ENCODE results near the gene CXorf65.

CXorf65 gene

GRCh38 chrX:71095981-71096759 lies 10.4 kb downstream of the CXorf65 start:
- Histone ChIP-seq H3K79me1 (ENCODE audit: low read length) (peaks cover 6% of the 10 kb centered on the region), H3K27me3 (ENCODE audit: insufficient read depth, low read length) (no peaks in the 10 kb centered on the region), H3K9me3 (ENCODE audit: insufficient read depth, low read depth, low read length) (no peaks in the 10 kb centered on the region), H3K36me3 (ENCODE audit: control insufficient read depth in 1 of 2, insufficient read depth in 2 of 2, low read length in 2 of 2) (peaks cover 0 to 4% of the 10 kb centered on the region in 2 experiments), H3K23ac (ENCODE audit: low read length) (no peak overlapping the region), H3K14ac (ENCODE audit: low read length) (peak overlapping the region; percentile 29), H2AFZ (ENCODE audit: insufficient read depth, low read length, poor library complexity) (peak overlapping the region; percentile 63), H3K27ac (ENCODE audit: low read depth, low read length) (no peak overlapping the region), H4K8ac (ENCODE audit: low read depth, low read length) (peak overlapping the region; percentile 42), H3K9ac (ENCODE audit: low read length) (peak overlapping the region; percentile 43), H3K4me1 (ENCODE audit: control insufficient read depth in 1 of 2, insufficient read depth in 2 of 2, low read length in 2 of 2) (peaks cover 5 to 8% of the 10 kb centered on the region in 2 experiments), H3K79me2 (ENCODE audit: control insufficient read depth, insufficient read depth, low read length, poor library complexity) (no peaks in the 10 kb centered on the region), H3K4ac (ENCODE audit: low read depth, low read length) (peak overlapping the region; percentile 80), H3K4me2 (ENCODE audit: low read length) (peak overlapping the region; percentile 81), H2BK5ac (ENCODE audit: low read depth, low read length, poor library complexity) (no peak overlapping the region), H2BK12ac (ENCODE audit: low read length) (no peak overlapping the region), H3K18ac (ENCODE audit: low read length) (peak overlapping the region; percentile 35), H4K12ac (ENCODE audit: low read depth, low read length) (no peak overlapping the region), H2BK120ac (ENCODE audit: insufficient read depth, low read length, poor library complexity) (peak overlapping the region; percentile 27), H4K91ac (ENCODE audit: low read depth, low read length) (peak overlapping the region; percentile 52), H3K4me3 (ENCODE audit: low read depth, low read length) (peak overlapping the region; percentile 68), H2AK5ac (ENCODE audit: low read length) (no peak overlapping the region)
- DNase-seq, result peak in 1 of 2 donors; percentile 31
- no CpG with 5 or more reads among the region's 46 CpGs for WGBS (ENCODE audit: extremely low coverage, insufficient coverage, insufficient read length)

- Histone ChIP-seq H3K4me2 (ENCODE audit: low read length) (peak within 1 kb of the TSS; percentile 90), H3K36me3 (ENCODE audit: control insufficient read depth in 1 of 2, insufficient read depth in 2 of 2, low read length in 2 of 2) (peaks cover 0 to under 1% of the 10 kb centered on the region in 2 experiments), H3K23ac (ENCODE audit: low read length) (no peak within 1 kb of the TSS), H3K14ac (ENCODE audit: low read length) (peak within 1 kb of the TSS; percentile 29), H3K79me1 (ENCODE audit: low read length) (peaks cover 6% of the 10 kb centered on the region), H3K9me3 (ENCODE audit: insufficient read depth, low read depth, low read length) (no peaks in the 10 kb centered on the region), H3K4me1 (ENCODE audit: control insufficient read depth in 1 of 2, insufficient read depth in 2 of 2, low read length in 2 of 2) (peaks cover 0 to 3% of the 10 kb centered on the region in 2 experiments), H2BK5ac (ENCODE audit: low read depth, low read length, poor library complexity) (no peak within 1 kb of the TSS), H3K27ac (ENCODE audit: low read depth, low read length) (no peak within 1 kb of the TSS), H3K4ac (ENCODE audit: low read depth, low read length) (peak within 1 kb of the TSS; percentile 80), H4K8ac (ENCODE audit: low read depth, low read length) (peak within 1 kb of the TSS; percentile 43), H2AK5ac (ENCODE audit: low read length) (no peak within 1 kb of the TSS), H3K79me2 (ENCODE audit: control insufficient read depth, insufficient read depth, low read length, poor library complexity) (no peaks in the 10 kb centered on the region), H2AFZ (ENCODE audit: insufficient read depth, low read length, poor library complexity) (peak within 1 kb of the TSS; percentile 63), H3K9ac (ENCODE audit: low read length) (peak within 1 kb of the TSS; percentile 43), H3K18ac (ENCODE audit: low read length) (peak within 1 kb of the TSS; percentile 35), H3K4me3 (ENCODE audit: low read depth, low read length) (peak within 1 kb of the TSS; percentile 68), H3K27me3 (ENCODE audit: insufficient read depth, low read length) (no peaks in the 10 kb centered on the region), H4K12ac (ENCODE audit: low read depth, low read length) (no peak within 1 kb of the TSS), H2BK12ac (ENCODE audit: low read length) (no peak within 1 kb of the TSS), H4K91ac (ENCODE audit: low read depth, low read length) (peak within 1 kb of the TSS; percentile 52), H2BK120ac (ENCODE audit: insufficient read depth, low read length, poor library complexity) (peak within 1 kb of the TSS; percentile 27)
- WGBS (ENCODE audit: extremely low coverage, insufficient coverage, insufficient read length), result no CpG with 5 or more reads among the region's 29 CpGs
- peak; percentile 76 to 80 for DNase-seq
These were observed 11.0 kb downstream of the CXorf65 start, which contains the start of gene FOXO4 for GRCh38 chrX:71095555-71095980. Gene FOXO4, plus strand, starts transcription at chrX:71095851. Its CDS starts 678 bp downstream, at chrX:71096529.

DNA sequence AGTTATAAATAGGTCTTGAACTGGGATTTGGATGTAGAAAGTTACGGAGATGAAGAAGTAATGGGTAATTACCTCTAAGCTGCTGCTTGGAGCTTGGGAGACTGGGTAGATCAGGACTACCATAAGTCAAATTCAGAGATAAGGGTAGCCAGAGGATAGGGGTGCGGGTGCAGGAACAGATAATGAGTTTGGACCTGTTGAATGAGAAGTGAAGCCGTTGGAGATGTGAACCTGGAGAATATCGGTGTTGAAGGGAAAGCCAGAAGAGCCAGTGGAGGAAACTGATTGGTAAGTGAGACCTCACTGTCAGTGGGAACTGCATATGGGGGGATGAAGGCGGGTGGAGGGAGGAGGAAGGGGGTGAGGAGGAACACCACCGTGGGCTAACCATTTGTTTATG lies 11.5 kb downstream of the CXorf65 start:
- Histone ChIP-seq H3K27ac (ENCODE audit: low read depth, low read length) (no peak overlapping the region), H3K14ac (ENCODE audit: low read length) (no peak overlapping the region), H3K27me3 (ENCODE audit: insufficient read depth, low read length) (no peaks in the 10 kb centered on the region), H4K8ac (ENCODE audit: low read depth, low read length) (peak overlapping the region; percentile 43), H4K12ac (ENCODE audit: low read depth, low read length) (no peak overlapping the region), H2BK120ac (ENCODE audit: insufficient read depth, low read length, poor library complexity) (no peak overlapping the region), H3K4me2 (ENCODE audit: low read length) (peak overlapping the region; percentile 90), H3K4ac (ENCODE audit: low read depth, low read length) (no peak overlapping the region), H2AK5ac (ENCODE audit: low read length) (no peak overlapping the region), H3K9me3 (ENCODE audit: insufficient read depth, low read depth, low read length) (no peaks in the 10 kb centered on the region), H4K91ac (ENCODE audit: low read depth, low read length) (no peak overlapping the region), H3K9ac (ENCODE audit: low read length) (no peak overlapping the region), H3K23ac (ENCODE audit: low read length) (no peak overlapping the region), H3K4me1 (ENCODE audit: control insufficient read depth in 1 of 2, insufficient read depth in 2 of 2, low read length in 2 of 2) (peaks cover 0 to 2% of the 10 kb centered on the region in 2 experiments), H3K79me2 (ENCODE audit: control insufficient read depth, insufficient read depth, low read length, poor library complexity) (no peaks in the 10 kb centered on the region), H3K79me1 (ENCODE audit: low read length) (peaks cover 6% of the 10 kb centered on the region), H3K4me3 (ENCODE audit: low read depth, low read length) (peak overlapping the region; percentile 65), H3K36me3 (ENCODE audit: control insufficient read depth in 1 of 2, insufficient read depth in 2 of 2, low read length in 2 of 2) (no peaks in the 10 kb centered on the region), H3K18ac (ENCODE audit: low read length) (no peak overlapping the region), H2BK5ac (ENCODE audit: low read depth, low read length, poor library complexity) (no peak overlapping the region), H2BK12ac (ENCODE audit: low read length) (no peak overlapping the region), H2AFZ (ENCODE audit: insufficient read depth, low read length, poor library complexity) (no peak overlapping the region)
- DNase-seq, result no peak
- no CpG with 5 or more reads among the region's 6 CpGs for WGBS (ENCODE audit: extremely low coverage, insufficient coverage, insufficient read length)

DNA sequence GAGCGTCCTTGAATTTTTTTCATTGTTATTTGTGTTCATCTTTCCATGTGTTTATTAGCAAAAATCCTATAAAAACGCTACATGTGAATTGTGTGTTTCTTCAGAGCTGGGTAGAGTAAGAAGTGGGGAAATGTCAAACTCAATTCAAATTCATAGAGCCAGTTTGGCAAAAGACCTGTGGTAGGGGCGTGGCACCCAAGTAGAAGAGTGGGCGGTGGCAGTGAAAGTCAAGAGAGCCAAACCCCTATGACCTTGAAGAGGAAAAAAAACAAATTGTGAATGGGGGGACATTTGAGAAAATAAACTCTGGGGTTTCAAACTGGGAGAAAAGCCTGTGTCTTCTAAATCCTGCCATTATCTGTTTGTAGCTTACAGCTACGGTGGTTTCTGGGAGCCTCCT lies 15.3 kb downstream of the CXorf65 start:
- no peak overlapping the region for H4K12ac ChIP-seq (ENCODE audit: low read depth, low read length)
- H2AFZ ChIP-seq (ENCODE audit: insufficient read depth, low read length, poor library complexity), result no peak overlapping the region
- no peak overlapping the region for H4K91ac ChIP-seq (ENCODE audit: low read depth, low read length)
- H3K4ac ChIP-seq (ENCODE audit: low read depth, low read length), result no peak overlapping the region
- H3K9ac ChIP-seq (ENCODE audit: low read length), result no peak overlapping the region
- no peaks in the 10 kb centered on the region for H3K9me3 ChIP-seq (ENCODE audit: insufficient read depth, low read depth, low read length)
- no peak for DNase-seq
- no peak overlapping the region for H3K4me2 ChIP-seq (ENCODE audit: low read length)
- H3K23ac ChIP-seq (ENCODE audit: low read length), result no peak overlapping the region
- H2BK12ac ChIP-seq (ENCODE audit: low read length), result no peak overlapping the region
- peaks cover 2% of the 10 kb centered on the region for H3K79me1 ChIP-seq (ENCODE audit: low read length)
- no peak overlapping the region for H3K18ac ChIP-seq (ENCODE audit: low read length)
- no peak overlapping the region for H3K14ac ChIP-seq (ENCODE audit: low read length)
- no peaks in the 10 kb centered on the region for H3K79me2 ChIP-seq (ENCODE audit: control insufficient read depth, insufficient read depth, low read length, poor library complexity)
- H3K4me3 ChIP-seq (ENCODE audit: low read depth, low read length), result no peak overlapping the region
- H2BK5ac ChIP-seq (ENCODE audit: low read depth, low read length, poor library complexity), result no peak overlapping the region
- H3K27ac ChIP-seq (ENCODE audit: low read depth, low read length), result no peak overlapping the region
- no peaks in the 10 kb centered on the region for H3K36me3 ChIP-seq (ENCODE audit: control insufficient read depth in 1 of 2, insufficient read depth in 2 of 2, low read length in 2 of 2)
- no peak overlapping the region for H2BK120ac ChIP-seq (ENCODE audit: insufficient read depth, low read length, poor library complexity)
- WGBS (ENCODE audit: extremely low coverage, insufficient coverage, insufficient read length), result no CpG with 5 or more reads among the region's 5 CpGs
- H3K27me3 ChIP-seq (ENCODE audit: insufficient read depth, low read length), result no peaks in the 10 kb centered on the region
- no peak overlapping the region for H4K8ac ChIP-seq (ENCODE audit: low read depth, low read length)
- no peak overlapping the region for H2AK5ac ChIP-seq (ENCODE audit: low read length)
- H3K4me1 ChIP-seq (ENCODE audit: control insufficient read depth in 1 of 2, insufficient read depth in 2 of 2, low read length in 2 of 2), result no peaks in the 10 kb centered on the region
